HG03108 (cell line): Measurements from ENCODE around the gene RASGRP4.
"Not testable (repeated sequence)": the region's sequence is repeated elsewhere in the genome, so short reads cannot be mapped to it uniquely, and the experiment has no call there.

Experiments used
- ATAC-seq: cut with Tn5 transposase; IDR thresholded peaks from one replicate; pipeline ENCODE4 v1.9.1; 2021; ENCODE audit warnings: moderate library complexity; ENCODE audit not compliant: unreplicated experiment

Gene RASGRP4

GRCh38 chr19:38417544-38418506 lies 8.2 kb downstream of the RASGRP4 start:
- no peak for ATAC-seq

DNA sequence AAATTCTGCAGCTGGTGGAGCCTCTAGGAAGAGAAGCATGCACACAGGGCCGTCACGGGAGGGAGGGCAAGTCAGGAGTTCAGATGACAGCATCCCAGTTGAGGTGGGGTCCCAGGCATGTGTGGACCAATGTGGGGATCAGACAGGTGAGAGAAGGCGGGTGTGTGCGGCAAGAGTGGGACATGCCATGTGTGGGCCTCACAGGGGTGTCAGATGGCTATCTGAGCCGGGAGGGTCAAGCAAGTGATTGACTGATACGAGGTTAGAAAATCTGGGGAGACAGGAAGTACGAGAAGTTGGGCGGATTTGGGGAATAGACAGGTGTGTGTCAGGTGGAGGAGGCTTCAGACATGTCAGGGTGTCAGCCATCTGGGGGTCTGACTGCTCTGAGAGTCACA lies 8.9 kb downstream of the RASGRP4 start:
- ATAC-seq, result no peak

DNA sequence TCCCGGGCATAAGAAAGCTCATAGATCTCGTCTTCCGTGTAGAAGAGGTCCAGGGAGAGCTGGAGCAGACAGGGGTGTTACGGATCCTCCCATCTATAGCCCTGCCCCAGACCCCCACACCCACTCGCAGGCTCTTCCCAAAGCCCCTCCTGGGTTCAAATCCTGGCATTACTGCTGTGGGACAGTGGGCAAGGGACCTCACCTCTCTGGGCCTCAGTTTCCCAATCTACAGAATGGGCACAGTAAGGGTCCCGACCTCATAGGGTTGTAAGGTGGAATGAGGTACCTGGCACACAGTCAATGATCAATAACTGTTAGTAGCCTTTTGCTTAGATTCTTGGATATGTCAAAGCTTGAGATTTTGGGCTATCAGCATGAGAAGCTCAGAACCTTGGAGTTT lies 12.6 kb downstream of the RASGRP4 start:
- ATAC-seq, result no peak

- no peak for ATAC-seq
Measured at GRCh38 chr19:38412961-38413360, 13.1 kb downstream of the RASGRP4 start.

DNA sequence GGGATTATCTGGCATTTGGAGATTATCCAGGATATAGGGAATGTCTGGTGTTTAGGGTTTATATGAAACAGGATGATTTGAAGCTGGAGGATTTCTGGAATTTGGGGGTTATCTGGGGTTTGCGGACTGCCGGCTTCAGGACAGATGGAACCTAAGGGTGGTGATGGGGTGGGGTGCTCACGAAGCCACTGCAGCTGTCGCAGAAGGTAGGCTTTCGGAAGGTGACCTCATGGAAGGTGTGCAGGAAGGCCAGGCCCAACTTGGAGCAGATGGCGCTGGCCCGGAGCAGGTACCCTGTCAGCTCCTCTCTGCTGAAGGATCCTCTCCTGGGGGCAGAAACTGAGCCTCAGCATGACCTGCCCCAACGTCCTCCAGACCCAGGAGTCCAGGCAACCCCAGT lies 13.5 kb downstream of the RASGRP4 start:
- no peak for ATAC-seq

DNA sequence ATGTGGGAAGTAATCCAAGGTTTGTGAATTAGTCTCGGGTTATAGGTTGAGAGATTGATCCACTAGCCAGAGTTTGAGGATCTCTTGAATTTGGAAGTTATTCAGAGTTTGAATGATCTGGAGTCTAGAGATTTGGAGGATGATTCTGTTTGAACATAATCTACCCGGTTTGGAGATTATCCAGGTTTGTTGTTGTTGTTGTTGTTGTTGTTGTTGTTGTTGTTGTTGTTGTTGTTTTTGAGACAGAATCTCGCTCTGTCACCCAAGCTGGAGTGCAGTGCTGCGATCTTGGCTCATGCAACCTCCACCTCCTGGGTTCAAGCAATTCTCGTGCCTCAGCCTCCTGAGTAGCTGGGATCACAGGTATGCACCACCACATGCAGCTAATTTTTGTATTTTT lies 14.1 kb downstream of the RASGRP4 start:
- not testable (repeated sequence) for ATAC-seq

- ATAC-seq, result no peak
Measured at GRCh38 chr19:38411041-38411712, 14.8 kb downstream of the RASGRP4 start.

DNA sequence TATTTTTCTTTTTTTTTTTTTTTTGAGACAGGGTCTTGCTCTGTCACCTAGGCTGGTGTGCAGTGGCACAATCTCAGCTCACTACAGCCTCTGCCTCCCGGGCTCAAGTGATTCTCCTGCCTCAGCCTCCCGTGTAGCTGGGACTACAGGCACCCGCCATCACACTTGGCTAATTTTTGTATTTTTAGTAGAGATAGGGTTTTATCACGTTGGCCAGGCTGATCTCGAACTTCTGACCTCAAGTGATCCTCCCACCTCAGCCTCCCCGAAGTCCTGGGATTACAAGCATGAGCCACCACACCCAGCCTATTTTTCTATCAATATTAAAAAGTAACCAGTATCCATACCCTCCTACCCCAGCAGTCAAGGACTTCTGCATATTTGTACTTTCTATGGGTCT lies 15.6 kb downstream of the RASGRP4 start:
- ATAC-seq, result not testable (repeated sequence)

- ATAC-seq, result no peak
Measured at GRCh38 chr19:38409631-38410133, 16.3 kb downstream of the RASGRP4 start.

GRCh38 chr19:38405276-38405675 lies 20.7 kb downstream of the RASGRP4 start:
- no peak for ATAC-seq

GRCh38 chr19:38404858-38405257 lies 21.2 kb downstream of the RASGRP4 start:
- no peak for ATAC-seq

- ATAC-seq, result peak; percentile 90
Measured at GRCh38 chr19:38402967-38403674, 22.9 kb downstream of the RASGRP4 start, which contains the start of gene FAM98C. FAM98C (plus strand) TSS chr19:38403093; CDS start chr19:38403154, 61 bp downstream.

DNA sequence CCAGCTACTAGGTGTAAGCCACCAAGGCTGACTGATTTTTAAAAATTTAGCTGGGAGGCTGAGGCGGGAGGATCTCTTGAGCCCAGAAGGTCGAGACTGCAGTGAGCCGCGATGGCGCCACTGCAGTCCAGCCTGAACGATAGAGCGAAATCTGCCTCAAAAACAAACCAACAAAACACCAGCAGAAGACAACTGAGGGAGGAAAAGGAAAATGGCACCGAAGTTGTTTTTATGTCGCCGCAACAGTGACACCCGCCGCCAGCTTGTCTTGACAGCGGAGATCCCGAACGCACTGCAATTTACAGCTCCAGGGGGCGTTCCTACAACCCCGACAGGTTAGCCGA lies 23.4 kb downstream of the RASGRP4 start:
- ATAC-seq, result no peak

DNA sequence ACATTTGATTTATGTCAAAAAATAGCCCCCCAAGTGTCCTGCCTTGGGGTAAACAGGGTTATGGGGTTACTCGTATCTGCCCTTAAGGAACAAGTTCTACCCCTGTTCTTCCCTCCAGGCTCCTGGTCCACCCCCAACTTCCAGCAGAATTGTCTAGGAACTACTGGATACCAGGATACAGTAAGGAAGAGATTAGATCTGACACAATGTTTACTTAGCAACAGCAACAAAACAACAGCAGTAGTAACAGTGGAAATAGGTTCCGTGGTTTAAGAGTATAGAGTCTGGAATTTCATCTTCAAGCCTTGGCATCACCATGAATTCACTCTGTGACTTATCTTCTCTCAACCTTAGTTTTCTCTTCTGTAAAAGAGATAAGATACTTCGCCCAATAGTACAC lies 24.9 kb downstream of the RASGRP4 start:
- ATAC-seq, result no peak

- no peak for ATAC-seq
Measured at GRCh38 chr19:38400361-38400760, 25.7 kb downstream of the RASGRP4 start.

GRCh38 chr19:38399537-38399936 lies 26.5 kb downstream of the RASGRP4 start:
- ATAC-seq, result no peak

DNA sequence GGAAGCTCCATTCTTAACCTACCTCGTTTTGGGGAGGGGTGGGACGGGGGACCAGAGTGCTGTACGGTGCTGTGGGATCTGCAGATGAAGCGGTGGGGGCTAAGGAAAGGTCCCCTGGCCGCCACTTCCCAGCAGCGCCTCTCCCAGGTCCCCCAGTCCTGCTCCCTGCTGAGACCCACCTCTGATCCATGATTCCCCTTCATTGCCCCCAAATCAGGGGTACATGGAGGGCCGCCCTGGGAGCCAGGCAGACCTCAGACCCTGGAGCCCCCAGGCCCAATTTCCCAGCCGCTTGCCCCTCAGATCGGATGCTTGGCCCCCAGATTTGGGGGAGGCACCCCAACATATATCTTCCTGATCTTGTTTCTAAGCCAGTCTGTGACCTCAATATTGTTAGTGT lies 26.9 kb downstream of the RASGRP4 start:
- no peak for ATAC-seq

- no peak for ATAC-seq
Measured at GRCh38 chr19:38395381-38396114, 30.5 kb downstream of the RASGRP4 start.

DNA sequence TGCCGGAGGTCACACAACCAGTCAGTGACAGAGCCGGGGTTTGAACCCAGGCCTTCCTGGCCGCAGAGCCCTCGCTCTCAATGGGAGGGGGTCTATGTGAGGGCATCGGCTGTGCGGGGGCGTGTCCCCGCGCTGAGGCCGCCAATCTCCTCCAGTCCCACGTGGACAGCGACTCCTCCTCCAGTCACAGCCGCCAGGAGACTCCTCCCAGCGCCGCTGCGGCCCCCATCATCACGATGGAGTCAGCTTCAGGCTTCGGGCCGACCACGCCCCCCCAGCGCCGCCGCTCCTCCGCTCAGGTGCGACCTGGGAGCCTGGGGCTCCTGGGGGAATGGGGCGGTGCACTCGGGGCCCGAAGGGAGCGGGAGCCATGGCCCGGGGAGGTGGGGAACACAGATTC lies 31.5 kb downstream of the RASGRP4 start:
- no peak for ATAC-seq

GRCh38 chr19:38392707-38393308 lies 33.2 kb downstream of the RASGRP4 start:
- no peak for ATAC-seq
